Activated CD8-positive, alpha-beta T cell treated with anti-CD3 and anti-CD28 coated beads, Interleukin-2, amount 10 ng/mL, durations not matched to agents 7 days and 5 days (primary cell): ENCODE data around the gene DYNLRB1. TPM values are rescaled to one million over a fixed set of nuclear protein-coding genes. Genes with fewer than 3 reads are reported as not detected.

ENCODE experiments used
- ATAC-seq: fragments of 150-1000 bp; cut with Tn5 transposase; one replicate; pipeline ENCODE4 v1.10.0; 2021; ENCODE audit warnings: moderate library complexity
- CTCF ChIA-PET: fragments of 350-600 bp; sonication (Branson Sonifier 250); formaldehyde crosslinking; loops from one replicate; lab custom pipeline; 2021; ENCODE audit warnings: antibody characterized with exemption; lab: Charles Lee
- POLR2A ChIA-PET: fragments of 350-600 bp; sonication (Branson Sonifier 250); formaldehyde crosslinking; loops from one replicate; lab custom pipeline; 2021; ENCODE audit warnings: antibody characterized with exemption; lab: Charles Lee
- DNase-seq: peaks from one replicate; pipeline ENCODE4 v3.0.0-alpha.2; 2020
- H3K27ac Mint-ChIP-seq: one replicate; pipeline ENCODE4 v1.8.0; 2021; ENCODE audit warnings: mild to moderate bottlenecking, mixed read lengths
- H3K27me3 Mint-ChIP-seq: one replicate; pipeline ENCODE4 v1.8.0; 2021; ENCODE audit warnings: low read depth, mixed read lengths
- H3K36me3 Mint-ChIP-seq: one replicate; pipeline ENCODE4 v1.8.0; 2021; ENCODE audit warnings: low read depth, mixed read lengths
- H3K4me1 Mint-ChIP-seq: one replicate; pipeline ENCODE4 v1.8.0; 2021; ENCODE audit warnings: low read depth, mixed read lengths
- H3K4me3 Mint-ChIP-seq: one replicate; pipeline ENCODE4 v1.8.0; 2021; ENCODE audit warnings: mild to moderate bottlenecking, mixed read lengths
- H3K9me3 Mint-ChIP-seq: one replicate; pipeline ENCODE4 v1.8.0; 2022; ENCODE audit warnings: mixed read lengths; ENCODE audit not compliant: insufficient read depth
- total RNA-seq, 2 experiments: library from RNA; stranded (reverse); gene quantifications; one replicate each; pipeline ENCODE4 v1.2.3, GENCODE V29; 2021

Gene DYNLRB1
- total RNA-seq, 2 experiments from 2014 or later: 91.9 to 103 TPM

DNA sequence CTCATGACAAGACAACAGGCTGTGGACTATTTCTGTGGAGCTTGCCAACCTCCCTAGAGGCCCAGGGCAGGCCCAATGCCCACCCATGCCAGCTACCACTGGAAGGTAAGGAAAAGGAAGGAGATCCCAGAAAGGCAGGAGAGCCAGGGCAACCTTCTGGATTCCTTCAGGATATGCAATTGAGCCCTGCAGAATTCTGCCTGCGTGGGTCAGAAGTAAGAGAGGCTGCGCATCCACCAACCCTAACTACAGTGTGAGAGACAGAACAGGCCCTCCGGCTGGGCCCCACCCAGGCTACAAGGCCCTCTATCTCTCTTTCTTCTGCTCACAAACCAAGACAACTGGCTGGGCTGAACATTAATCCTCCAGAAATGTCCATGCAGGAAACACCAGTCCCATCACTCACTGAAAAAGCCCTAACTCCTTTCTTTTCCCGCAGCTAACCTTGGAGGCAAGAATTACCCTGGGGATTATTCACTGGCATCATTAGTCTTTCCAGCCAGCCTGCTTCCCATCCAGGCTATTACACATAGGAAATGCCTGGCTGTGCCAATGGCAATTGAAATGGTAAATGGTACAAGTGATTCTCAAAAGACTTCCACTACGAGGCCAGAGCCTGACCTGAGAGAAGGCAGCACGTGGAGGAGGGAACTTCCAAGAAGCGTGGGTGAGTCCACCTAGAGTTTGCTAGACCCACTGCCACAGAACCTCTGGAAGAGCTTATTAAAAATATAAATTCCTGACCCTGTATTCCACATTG is 57.5 kb downstream of the DYNLRB1 start:
- ATAC-seq: no peak
- Mint-ChIP-seq H3K36me3 (peaks cover 2% of the 10 kb centered on the region), H3K4me3 (no peak overlapping the region), H3K27me3 (no peaks in the 10 kb centered on the region), H3K9me3 (no peaks in the 10 kb centered on the region), H3K27ac (no peak overlapping the region), H3K4me1 (peaks cover 10% of the 10 kb centered on the region)
- no peak for DNase-seq
- CTCF ChIA-PET: interaction anchor here (0.9 to 1.9 kb wide), 2 partner anchors 11 to 35 kb away, joined by 3 to 8 read pairs; no protein-coding TSS in a partner anchor
- POLR2A ChIA-PET: interaction anchor here (0.6 kb wide), 1 partner anchor 323 kb away, joined by 4 read pairs; no protein-coding TSS in a partner anchor

DNA sequence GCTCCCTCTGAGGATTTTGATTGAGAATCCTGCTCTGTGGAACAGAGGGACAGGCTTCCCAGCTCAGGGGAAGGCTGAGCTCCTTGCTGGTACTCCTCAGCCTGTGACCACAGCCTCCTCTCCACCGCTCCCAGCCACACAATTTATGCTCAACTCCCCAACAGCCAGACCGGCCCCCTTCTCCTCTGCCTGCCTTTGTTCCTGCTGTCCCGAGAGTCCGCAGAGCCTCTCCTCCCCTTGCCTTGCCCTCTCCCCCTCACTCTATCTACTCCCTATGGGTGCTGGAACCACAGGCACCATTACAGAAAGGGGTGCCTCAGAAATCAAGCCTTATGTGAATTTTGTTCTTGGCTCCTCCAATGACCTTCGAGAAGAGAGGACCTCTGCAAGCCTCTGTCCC is 58.2 kb downstream of the DYNLRB1 start:
- DNase-seq: no peak
- no peak for ATAC-seq
- H3K27me3 Mint-ChIP-seq: no peaks in the 10 kb centered on the region
- ChIA-PET POLR2A (no interaction called here), CTCF (no interaction called here)
- H3K9me3 Mint-ChIP-seq: no peaks in the 10 kb centered on the region
- H3K4me3 Mint-ChIP-seq: no peak overlapping the region
- H3K36me3 Mint-ChIP-seq: peaks cover 2% of the 10 kb centered on the region
- peaks cover 10% of the 10 kb centered on the region for H3K4me1 Mint-ChIP-seq
- H3K27ac Mint-ChIP-seq: no peak overlapping the region

DNA sequence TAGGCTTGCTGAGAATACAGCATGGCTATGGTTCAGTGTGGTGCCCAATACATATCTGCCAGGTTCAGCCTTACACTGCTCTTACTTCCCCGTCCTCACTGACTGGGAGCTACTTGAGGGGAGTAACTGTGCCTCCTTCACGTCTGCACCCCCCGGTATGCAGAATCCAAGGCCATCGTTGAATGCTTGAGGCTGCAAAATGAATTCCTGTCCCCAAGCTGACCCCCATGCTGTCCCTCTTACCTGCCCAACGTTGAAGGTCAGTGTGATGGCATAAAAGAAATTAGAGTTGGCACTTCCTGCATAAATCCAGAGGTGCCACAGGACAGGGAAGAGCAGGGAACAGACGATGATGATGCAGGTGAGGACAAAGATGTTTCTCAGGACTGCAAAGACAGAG is 58.6 kb downstream of the DYNLRB1 start:
- no peak overlapping the region for H3K27ac Mint-ChIP-seq
- no peaks in the 10 kb centered on the region for H3K27me3 Mint-ChIP-seq
- H3K36me3 Mint-ChIP-seq: peaks cover 2% of the 10 kb centered on the region
- ChIA-PET POLR2A (no interaction called here), CTCF (no interaction called here)
- ATAC-seq: no peak
- no peaks in the 10 kb centered on the region for H3K9me3 Mint-ChIP-seq
- no peak overlapping the region for H3K4me3 Mint-ChIP-seq
- DNase-seq: no peak
- H3K4me1 Mint-ChIP-seq: peaks cover 14% of the 10 kb centered on the region

DNA sequence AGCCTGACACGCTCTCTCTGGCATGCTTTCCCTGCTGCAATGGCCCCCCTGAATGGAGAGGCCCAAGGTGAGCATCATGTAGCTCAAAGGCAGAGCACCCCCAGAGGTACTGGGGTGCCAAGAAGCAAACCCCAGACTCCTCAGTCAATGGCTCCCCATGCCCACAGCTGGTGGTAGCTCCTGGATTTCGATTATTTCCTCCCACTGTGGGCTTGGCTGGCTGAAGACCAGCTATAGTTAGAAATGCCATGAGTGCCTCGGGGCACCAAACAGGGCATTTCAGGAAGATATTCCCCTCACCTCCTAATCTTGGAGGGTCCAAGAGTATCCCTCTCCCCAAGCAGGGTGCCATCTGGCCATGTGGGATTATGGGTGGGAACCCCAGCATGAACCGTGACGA is 59.0 kb downstream of the DYNLRB1 start:
- no peak overlapping the region for H3K4me3 Mint-ChIP-seq
- no peaks in the 10 kb centered on the region for H3K9me3 Mint-ChIP-seq
- H3K27me3 Mint-ChIP-seq: no peaks in the 10 kb centered on the region
- POLR2A ChIA-PET: no interaction called here
- ATAC-seq (no peak), DNase-seq (no peak)
- CTCF ChIA-PET: no interaction called here
- no peaks in the 10 kb centered on the region for H3K36me3 Mint-ChIP-seq
- H3K4me1 Mint-ChIP-seq: peaks cover 19% of the 10 kb centered on the region
- no peak overlapping the region for H3K27ac Mint-ChIP-seq

DNA sequence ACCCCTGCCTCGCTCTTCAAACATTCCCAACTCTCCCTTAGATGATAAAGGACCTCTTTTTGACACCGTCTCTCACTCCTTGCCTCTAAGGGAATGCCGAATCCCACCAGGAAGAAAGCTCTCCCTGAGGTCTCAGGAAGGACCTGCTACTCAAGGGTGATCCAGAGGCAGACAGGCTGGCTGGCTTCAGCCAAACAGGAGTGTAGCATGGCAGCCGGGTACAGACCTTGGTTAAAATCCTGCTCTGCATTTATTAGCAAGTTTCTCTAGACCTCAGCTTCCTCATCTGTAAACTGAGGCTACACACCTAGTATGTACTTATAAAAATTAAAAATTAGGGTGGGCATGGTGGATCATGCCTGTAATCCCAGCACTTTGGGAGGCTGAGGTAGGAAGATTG is 59.5 kb downstream of the DYNLRB1 start:
- DNase-seq (no peak), ATAC-seq (no peak)
- Mint-ChIP-seq H3K27ac (peak overlapping the region; percentile 15), H3K9me3 (no peaks in the 10 kb centered on the region), H3K4me3 (no peak overlapping the region), H3K27me3 (no peaks in the 10 kb centered on the region), H3K36me3 (peaks cover 3% of the 10 kb centered on the region), H3K4me1 (peaks cover 22% of the 10 kb centered on the region)
- ChIA-PET POLR2A (no interaction called here), CTCF (no interaction called here)

DNA sequence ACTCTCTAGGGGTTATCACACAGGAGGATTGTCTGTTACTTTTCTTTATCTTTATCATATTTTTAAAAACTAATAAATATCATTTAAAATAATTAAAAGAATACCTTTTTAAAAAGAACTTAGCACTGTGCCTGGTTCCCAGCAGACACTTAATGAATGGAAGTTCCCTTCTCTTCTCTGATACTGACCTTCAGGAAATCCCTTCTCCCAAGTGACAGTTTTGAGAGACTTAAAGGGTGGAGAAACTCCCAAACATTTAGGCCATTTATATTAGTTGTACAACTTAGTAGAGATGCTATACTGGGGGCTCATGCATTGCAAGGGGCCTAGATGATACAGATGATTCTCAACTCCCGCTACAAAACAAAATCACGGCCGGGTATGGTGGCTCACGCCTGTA is 60.8 kb downstream of the DYNLRB1 start:
- CTCF ChIA-PET: no interaction called here
- ATAC-seq (no peak), DNase-seq (no peak)
- Mint-ChIP-seq H3K9me3 (no peaks in the 10 kb centered on the region), H3K4me3 (no peak overlapping the region), H3K4me1 (peaks cover 22% of the 10 kb centered on the region), H3K36me3 (peaks cover 10% of the 10 kb centered on the region), H3K27me3 (no peaks in the 10 kb centered on the region), H3K27ac (no peak overlapping the region)
- POLR2A ChIA-PET: no interaction called here

DNA sequence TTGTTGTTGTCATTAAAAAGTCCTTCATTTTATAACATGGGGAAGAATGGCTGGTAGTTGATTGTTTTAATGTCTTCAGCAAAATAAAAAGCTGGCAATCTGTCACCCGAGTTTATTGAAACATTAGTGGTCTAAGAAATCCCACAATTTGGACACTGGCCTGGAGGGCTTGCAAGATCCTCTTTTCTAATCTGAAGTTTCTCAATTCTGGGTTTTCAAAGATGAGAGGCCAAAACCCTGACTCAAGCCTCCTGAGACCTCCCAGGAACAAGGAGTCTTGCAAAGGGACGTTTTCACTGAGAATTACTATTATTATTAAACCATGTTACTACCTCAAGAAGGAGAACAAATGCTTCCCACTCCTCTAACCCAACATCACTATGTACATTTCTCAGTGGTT is 61.8 kb downstream of the DYNLRB1 start:
- Mint-ChIP-seq H3K27me3 (no peaks in the 10 kb centered on the region), H3K4me3 (no peak overlapping the region), H3K9me3 (no peaks in the 10 kb centered on the region), H3K27ac (peak overlapping the region; percentile 27), H3K36me3 (peaks cover 10% of the 10 kb centered on the region), H3K4me1 (peaks cover 22% of the 10 kb centered on the region)
- no peak for ATAC-seq
- DNase-seq: no peak
- ChIA-PET POLR2A (no interaction called here), CTCF (no interaction called here)

DNA sequence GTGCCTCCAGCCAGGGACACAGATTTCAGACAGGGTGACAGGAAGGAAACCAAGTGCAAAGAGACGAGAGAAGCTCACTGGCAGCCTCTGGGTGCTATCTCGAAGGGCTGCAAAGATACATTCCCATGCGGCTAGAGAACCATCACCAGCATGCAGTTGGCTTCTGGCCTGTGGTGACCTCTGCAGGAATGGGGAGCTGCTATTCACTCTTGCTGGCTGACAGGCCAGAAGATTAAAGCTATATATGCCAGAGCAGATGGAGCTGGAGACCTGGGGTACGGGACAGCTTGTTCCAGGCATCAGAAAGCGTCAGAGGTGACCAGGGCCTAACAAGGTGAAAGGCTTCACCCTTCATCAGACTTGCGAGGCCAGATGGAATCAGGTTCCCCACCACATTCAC is 62.3 kb downstream of the DYNLRB1 start:
- Mint-ChIP-seq H3K4me3 (no peak overlapping the region), H3K27me3 (no peaks in the 10 kb centered on the region), H3K27ac (peak overlapping the region; percentile 30), H3K36me3 (peaks cover 10% of the 10 kb centered on the region), H3K4me1 (peaks cover 22% of the 10 kb centered on the region), H3K9me3 (no peaks in the 10 kb centered on the region)
- no peak for DNase-seq
- ATAC-seq: no peak
- ChIA-PET POLR2A (no interaction called here), CTCF (interaction anchor here (2.0 kb wide), 1 partner anchor 16 kb away, joined by 8 read pairs; no protein-coding TSS in a partner anchor)

DNA sequence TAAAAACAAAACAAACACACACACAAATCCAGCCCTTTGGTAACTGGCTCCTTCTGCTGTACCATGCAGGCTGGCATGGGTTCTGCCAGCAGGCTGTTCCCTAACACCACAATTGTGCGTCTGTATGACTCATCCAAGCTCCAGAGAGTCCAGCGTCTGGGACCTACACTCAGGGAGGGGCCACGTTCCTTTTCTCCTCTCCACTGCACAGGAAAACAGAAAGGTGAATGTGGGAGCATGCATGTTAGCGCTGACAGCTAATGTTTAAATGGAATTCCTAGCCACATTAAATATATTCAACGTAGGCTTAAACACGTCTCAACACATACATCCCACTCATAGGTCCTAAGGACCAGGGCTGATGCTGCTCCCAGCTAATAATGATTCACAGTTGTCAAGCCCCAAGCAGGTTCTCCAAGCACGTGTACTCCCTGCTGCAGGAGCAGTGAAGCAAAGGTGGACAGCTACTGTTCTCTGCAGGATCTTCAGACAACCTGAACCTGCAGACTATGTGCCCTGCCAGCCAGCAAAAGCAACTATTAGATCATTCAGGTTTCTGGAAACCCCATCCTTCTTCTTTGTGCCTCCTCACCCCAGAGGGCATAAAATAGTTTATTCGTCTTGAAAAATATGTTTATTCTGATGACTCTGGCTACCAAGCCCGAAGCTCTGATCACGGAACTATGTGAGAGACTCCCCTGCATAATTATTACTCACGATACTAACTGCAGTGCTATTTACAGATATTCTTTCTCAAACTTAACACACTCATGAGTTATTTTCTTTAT is 63.2 kb downstream of the DYNLRB1 start:
- Mint-ChIP-seq H3K9me3 (no peaks in the 10 kb centered on the region), H3K4me3 (no peak overlapping the region), H3K36me3 (peaks cover 10% of the 10 kb centered on the region), H3K27me3 (no peaks in the 10 kb centered on the region), H3K4me1 (peaks cover 22% of the 10 kb centered on the region), H3K27ac (peak overlapping the region; percentile 87)
- ChIA-PET POLR2A (interaction anchor here (0.5 kb wide), 1 partner anchor 9 kb away, joined by 3 read pairs; no protein-coding TSS in a partner anchor), CTCF (interaction anchor here (1.3 to 2.0 kb wide), 2 partner anchors 17 to 42 kb away, joined by 3 to 8 read pairs; no protein-coding TSS in a partner anchor)
- ATAC-seq (no peak), DNase-seq (no peak)

DNA sequence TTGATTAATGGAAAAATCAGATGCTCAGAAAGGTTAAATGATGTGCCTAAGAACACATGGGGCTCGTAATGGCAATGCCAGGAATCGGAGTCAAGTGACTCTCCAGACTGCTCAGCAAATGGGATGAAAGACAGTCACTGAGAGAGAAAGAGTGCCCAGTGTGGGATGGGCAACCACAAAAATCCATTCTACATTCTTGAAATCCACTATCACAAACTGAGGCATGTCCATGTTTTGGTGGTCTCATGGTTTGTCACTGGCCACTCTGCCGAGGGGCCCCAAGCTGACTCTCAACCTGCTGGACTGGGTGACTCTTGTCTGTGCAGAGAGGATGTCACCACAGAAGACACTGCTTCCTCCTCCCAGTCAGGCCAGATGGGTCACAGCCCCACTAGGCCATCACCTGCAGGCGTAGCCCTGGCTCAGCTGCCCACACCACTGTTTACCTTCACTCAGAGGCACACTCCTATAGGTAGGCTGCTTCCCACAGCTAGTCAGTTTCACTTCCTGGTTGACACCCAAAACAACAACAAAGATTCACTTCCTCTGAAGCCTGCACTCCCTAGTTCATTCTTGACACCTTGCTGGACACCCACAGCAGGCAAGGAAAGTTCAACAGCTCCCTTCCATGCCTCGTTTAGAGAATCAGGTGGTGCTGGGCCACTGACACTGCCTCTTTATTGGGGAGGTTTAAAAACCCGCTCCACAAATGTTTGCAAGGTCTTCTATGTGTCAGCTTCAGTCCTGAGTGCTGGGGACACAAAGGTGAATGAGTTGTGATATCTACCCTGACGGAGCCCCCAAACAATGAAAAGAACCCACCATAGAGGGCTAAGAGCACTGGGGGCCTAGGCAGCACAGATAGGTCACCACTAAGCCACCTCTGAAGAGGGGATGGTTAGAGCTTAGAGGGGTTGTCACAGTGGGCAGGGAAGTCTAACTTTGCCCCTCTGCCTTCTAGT is 64.0 kb downstream of the DYNLRB1 start:
- CTCF ChIA-PET: interaction anchor here (0.9 to 2.0 kb wide), 3 partner anchors 18 to 189 kb away, joined by 3 to 8 read pairs (median 4); no protein-coding TSS in a partner anchor
- peaks cover 12% of the 10 kb centered on the region for H3K36me3 Mint-ChIP-seq
- peak; percentile 44 for DNase-seq
- H3K27ac Mint-ChIP-seq: peak overlapping the region; percentile 87
- peaks cover 22% of the 10 kb centered on the region for H3K4me1 Mint-ChIP-seq
- no peaks in the 10 kb centered on the region for H3K27me3 Mint-ChIP-seq
- POLR2A ChIA-PET: interaction anchor here (0.5 to 1.2 kb wide), 3 partner anchors 8 to 15 kb away, joined by 3 to 4 read pairs (median 3); no protein-coding TSS in a partner anchor
- no peaks in the 10 kb centered on the region for H3K9me3 Mint-ChIP-seq
- H3K4me3 Mint-ChIP-seq: no peak overlapping the region
- ATAC-seq: peak; percentile 80
